ENCODE results near the gene UBE2U.

- no peak for TF ChIP-seq CTCF (optimal IDR thresholded peaks at IDR 0.05 in 1 of 3, IDR thresholded peaks at IDR 0.05 in 1 of 3, conservative IDR thresholded peaks at IDR 0.05 in 1 of 3; ENCODE audit: extremely low read depth in 1 of 3, insufficient read depth in 2 of 3, low read length in 3 of 3)
- no peak for TF ChIP-seq EZH2 (IDR thresholded peaks at IDR 0.05; ENCODE audit: low read length)
Observed at GRCh38 chr1:64315402-64315801, 112.0 kb downstream of the UBE2U start.

Measured in keratinocyte (primary cell).